ENCODE measurements around the gene ELAVL1.

Gene ELAVL1

GRCh38 chr19:7983995-7984837 is 21.2 kb downstream of the ELAVL1 start:
- DNase-seq = no peak

- no peak for DNase-seq
Observed at GRCh38 chr19:7983286-7983950, 22.0 kb downstream of the ELAVL1 start.

- DNase-seq = no peak
Observed at GRCh38 chr19:7982651-7983099, 22.8 kb downstream of the ELAVL1 start.

GRCh38 chr19:7982103-7982502 is 23.3 kb downstream of the ELAVL1 start:
- no peak for DNase-seq

GRCh38 chr19:7981661-7982060 is 23.8 kb downstream of the ELAVL1 start:
- DNase-seq = no peak

- DNase-seq = no peak
Observed at GRCh38 chr19:7981199-7981598, 24.2 kb downstream of the ELAVL1 start.

GRCh38 chr19:7980635-7981121 is 24.8 kb downstream of the ELAVL1 start:
- DNase-seq = no peak

GRCh38 chr19:7980168-7980567 is 25.3 kb downstream of the ELAVL1 start:
- DNase-seq = no peak

- no peak for DNase-seq
Observed at GRCh38 chr19:7979559-7979958, 25.9 kb downstream of the ELAVL1 start.

GRCh38 chr19:7979011-7979410 is 26.4 kb downstream of the ELAVL1 start:
- DNase-seq = no peak

GRCh38 chr19:7978179-7978825 is 27.1 kb downstream of the ELAVL1 start:
- no peak for DNase-seq

- DNase-seq = no peak
Observed at GRCh38 chr19:7977723-7978040, 27.8 kb downstream of the ELAVL1 start.

GRCh38 chr19:7977021-7977722 is 28.3 kb downstream of the ELAVL1 start:
- no peak for DNase-seq

- no peak for DNase-seq
Observed at GRCh38 chr19:7976461-7976860, 29.0 kb downstream of the ELAVL1 start.

- no peak for DNase-seq
Observed at GRCh38 chr19:7975037-7975436, 30.4 kb downstream of the ELAVL1 start.

- DNase-seq = no peak
Observed at GRCh38 chr19:7973883-7974282, 31.6 kb downstream of the ELAVL1 start.

- DNase-seq = no peak
Observed at GRCh38 chr19:7971553-7972520, 33.6 kb downstream of the ELAVL1 start.

GRCh38 chr19:7970716-7971448 is 34.6 kb downstream of the ELAVL1 start:
- DNase-seq = peak; percentile 31

- DNase-seq = no peak
Observed at GRCh38 chr19:7969555-7969939, 35.9 kb downstream of the ELAVL1 start.

GRCh38 chr19:7968796-7969554 is 36.5 kb downstream of the ELAVL1 start:
- DNase-seq = no peak

Data from fibroblast of upper back skin (primary cell).